Hematopoietic multipotent progenitor cell (in vitro differentiated cells): ENCODE results near the gene SLC34A3. TPM values are rescaled to one million over a fixed set of nuclear protein-coding genes. Genes with fewer than 3 reads are reported as not detected.
A peak's percentile ranks its signal among the peaks of the same experiment; 100 is the strongest.
"Not testable (repeated sequence)": the region's sequence is repeated elsewhere in the genome, so short reads cannot be mapped to it uniquely, and the experiment has no call there.

Experiments
- DNase-seq, 3 donors: peaks; one replicate each; pipeline ENCODE4 v3.0.0-alpha.2; 2011 to 2015; ENCODE audit warnings: low read depth in 2 of 3, low spot score in 2 of 3
- total RNA-seq: library from RNA; depleted of rRNA; stranded (reverse); fragments of >200 nt; gene quantifications from one replicate; pipeline ENCODE4 v1.2.3, GENCODE V29; 2012

SLC34A3 gene
- total RNA-seq, 1 donor, result not detected

DNA sequence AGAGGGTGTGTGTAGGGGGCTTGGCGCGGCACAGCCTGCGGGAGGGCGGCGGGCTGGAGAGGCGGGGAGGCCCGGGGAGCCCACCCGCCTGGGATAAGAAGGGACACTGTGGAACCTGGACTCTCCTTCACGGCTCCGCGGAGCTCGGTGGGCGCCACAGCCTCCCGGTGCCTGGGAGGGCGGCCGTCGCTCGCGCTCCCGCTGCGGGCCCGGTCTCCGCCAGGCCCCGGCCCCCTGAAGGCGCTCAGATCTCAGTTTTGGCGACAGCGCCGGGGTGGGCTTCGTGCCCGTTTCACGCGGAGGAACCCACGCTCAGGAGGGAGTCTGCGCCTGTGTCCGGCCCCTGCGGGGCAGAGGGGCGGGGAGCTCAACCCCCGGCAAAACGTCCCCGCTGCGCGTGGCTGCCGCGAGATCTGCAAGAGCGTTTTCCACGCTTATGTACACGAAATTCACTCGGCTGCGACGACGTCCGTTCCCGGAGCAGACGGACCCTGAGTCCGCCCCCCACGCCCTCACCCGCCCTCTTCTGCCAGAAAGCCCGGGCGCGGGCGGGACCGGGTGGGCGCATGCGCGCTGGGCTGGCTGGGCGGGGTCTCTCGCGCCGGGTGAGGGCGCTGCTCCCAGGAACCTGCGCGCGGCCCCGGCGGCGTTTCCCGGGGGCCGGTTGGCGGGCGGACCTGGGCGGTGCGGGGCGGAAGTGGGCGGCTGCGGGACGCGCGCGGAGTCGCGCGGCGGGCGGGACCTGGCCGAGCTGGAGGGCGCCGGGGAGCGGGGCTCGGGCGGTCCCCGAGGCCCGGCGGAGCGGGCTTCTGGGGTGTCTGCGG, 24.1 kb downstream of the SLC34A3 start, which contains the start of gene NELFB:
Gene NELFB (plus strand): TSS at position 704 of the 824 bp plus-strand sequence.
- peak; percentile 86 to 89 (median 87) for DNase-seq

DNA sequence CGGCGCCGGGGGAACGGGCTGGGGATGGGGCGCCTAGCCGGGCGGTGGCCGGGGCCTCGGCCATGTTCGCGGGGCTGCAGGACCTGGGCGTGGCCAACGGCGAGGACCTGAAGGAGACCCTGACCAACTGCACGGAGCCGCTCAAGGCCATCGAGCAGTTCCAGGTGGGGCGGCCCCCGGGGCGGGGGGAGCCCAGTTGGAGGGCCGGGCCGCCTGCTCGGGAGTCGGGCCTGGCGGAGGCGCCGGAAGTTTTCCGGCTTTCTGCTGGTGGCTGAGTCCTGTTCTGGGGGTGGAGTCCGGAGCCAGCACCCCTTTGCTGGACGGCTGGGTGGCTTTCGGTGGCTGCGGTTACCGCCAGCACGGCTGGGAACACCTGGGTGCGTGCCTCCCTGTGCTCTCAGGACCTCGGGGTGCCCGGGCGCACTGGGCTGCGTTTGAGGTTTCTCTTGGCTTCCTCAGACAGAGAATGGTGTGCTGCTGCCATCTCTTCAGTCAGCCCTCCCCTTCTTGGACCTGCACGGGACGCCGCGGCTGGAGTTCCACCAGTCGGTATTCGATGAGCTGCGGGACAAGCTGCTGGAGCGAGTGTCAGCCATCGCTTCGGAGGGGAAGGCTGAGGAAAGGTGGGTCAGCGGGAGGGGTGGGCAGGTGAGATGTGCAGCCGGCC, 24.9 kb downstream of the SLC34A3 start:
- DNase-seq, result no peak

DNA sequence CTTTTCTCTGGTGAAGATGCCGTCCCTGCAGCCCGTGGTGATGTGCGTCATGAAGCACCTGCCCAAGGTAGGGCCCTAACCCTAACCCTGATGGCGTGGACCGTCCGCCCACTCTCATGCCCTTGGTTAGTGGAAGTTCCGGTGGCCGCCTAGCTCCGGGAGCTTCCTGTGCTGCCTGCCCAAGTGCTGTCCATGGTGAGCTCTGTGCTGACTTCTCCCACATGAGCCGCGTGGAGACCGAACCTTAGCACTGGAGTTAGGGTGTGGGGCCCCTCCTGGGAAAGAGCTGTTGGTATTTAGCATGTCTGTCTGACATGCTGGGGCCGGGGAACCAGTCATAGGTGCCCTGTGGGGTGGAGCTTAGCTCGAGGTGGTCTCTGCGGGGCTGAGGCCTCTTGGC, 25.7 kb downstream of the SLC34A3 start:
- DNase-seq, result no peak

- DNase-seq, result no peak
Observed at GRCh38 chr9:137256856-137257255, 26.2 kb downstream of the SLC34A3 start.

DNA sequence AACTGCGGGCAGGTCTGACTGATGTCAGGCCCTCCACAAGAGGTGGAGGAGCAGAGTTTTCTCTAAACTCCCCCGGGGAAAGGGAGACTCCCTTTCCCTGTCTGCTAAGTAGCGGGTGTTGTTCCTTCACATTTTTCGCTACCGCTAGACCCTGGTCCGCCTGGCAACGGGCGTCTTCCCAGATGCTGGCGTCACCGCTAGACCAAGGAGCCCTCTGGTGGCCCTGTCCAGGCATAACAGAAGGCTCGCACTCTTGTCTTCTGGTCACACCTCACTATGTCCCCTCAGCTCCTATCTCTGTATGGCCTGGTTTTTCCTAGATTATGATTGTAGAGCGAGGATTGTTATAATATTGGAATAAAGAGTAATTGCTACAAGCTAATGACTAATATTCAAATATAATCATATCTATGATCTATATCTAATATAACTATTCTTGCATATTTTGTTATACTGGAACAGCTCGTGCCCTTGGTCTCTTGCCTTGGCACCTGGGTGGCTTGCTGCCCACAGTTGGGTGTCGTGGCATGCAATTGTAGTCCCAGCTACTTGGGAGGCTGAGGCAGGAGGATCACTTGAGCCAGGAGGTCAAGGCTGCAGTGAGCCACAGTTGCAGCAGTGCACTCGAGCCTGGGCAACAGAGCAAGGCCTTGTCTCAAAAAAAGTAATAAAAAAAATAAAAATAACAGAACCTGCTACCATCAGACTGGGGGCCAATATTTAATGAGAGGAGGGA, 31.6 kb downstream of the SLC34A3 start:
- DNase-seq, result not testable (repeated sequence)

DNA sequence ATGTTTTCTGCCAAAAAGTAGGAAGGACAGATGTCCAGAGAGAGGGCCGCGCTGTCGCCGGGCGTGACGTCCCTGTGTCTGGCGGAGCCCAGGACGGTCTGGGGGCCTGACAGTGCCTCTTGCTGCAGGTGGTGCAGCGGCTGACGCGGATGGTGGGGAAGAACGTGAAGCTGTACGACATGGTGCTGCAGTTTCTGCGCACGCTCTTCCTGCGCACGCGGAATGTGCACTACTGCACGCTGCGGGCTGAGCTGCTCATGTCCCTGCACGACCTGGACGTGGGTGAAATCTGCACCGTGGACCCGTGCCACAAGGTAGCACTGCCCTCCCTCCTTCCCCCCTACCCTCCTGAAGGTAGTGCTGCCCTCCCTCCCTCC, 32.2 kb downstream of the SLC34A3 start:
- DNase-seq, result no peak

- no peak for DNase-seq
Observed at GRCh38 chr9:137263506-137263905, 32.8 kb downstream of the SLC34A3 start.

- no peak for DNase-seq
Observed at GRCh38 chr9:137264067-137264466, 33.4 kb downstream of the SLC34A3 start.

- DNase-seq, result no peak
Observed at GRCh38 chr9:137265496-137266161, 34.9 kb downstream of the SLC34A3 start.

DNA sequence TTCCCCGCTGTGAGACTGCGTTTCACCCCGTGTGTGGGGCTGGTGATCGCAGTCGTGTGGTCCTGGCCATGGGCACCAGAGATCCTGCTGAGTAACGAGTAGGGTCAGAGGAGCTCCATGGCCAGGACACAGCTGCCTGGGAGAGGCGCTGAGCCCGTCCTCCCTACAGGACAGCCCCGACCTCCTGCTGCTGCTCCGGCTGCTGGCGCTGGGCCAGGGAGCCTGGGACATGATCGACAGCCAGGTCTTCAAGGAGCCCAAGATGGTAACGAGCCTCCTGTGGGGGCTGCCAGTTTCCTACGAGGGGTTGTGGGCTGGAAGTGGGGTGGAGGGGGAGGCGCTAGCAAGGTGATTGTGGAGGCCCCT, 35.4 kb downstream of the SLC34A3 start:
- DNase-seq, result no peak

DNA sequence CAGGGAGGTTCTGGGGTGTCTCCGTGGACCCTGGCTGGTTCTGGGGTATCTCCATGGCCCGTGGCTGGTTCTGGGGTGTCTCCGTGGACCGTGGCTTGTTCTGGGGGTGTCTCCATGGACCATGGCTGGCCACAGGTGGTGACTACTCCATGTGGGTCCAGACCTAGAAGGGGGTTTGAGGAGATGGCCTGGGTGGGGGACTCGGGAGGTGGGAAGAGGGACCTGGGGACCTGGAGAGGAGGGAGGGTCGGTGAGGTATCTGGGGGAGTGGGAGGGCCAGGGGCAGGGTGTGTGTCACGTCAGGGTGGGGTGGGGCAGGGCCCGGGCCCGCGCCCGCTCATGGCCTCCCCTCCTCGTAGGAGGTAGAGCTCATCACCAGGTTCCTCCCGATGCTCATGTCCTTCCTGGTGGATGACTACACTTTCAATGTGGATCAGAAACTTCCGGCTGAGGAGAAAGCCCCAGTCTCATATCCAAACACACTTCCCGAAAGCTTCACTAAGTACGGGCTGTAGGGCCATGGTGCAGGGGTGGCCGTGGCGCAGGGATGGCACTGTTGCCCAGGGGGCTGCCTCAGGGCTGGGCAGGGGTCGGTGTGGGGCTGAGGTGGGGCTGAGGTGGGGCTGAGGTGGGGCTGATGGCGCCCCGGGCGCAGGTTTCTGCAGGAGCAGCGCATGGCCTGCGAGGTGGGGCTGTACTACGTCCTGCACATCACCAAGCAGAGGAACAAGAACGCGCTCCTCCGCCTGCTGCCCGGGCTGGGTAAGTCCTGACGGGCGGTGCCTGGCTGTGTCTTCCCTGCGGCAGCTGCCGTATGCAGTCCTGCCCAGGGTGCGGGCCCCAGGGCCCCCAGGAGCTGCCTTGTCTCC, 36.1 kb downstream of the SLC34A3 start:
- DNase-seq, result no peak

DNA sequence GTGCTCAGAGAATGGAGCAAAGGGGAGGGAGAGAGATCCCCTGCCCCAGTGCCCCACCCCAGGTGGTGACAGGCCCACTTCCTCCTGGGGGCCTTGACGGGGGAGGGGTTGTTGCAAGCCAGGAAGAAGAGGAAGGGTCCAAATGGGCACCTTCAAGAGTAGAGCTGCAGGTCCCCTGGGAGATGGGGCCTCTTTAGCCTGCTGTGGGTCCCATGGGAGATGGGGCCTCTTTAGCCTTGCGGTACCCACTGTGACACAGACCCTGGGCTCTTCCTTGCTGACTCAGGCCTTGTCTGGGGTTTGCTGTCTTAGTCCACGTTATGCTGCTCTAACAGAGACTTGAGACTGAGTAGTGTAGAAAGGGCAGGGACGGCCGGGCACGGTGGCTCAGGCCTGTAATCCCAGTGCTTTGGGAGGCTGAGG, 37.2 kb downstream of the SLC34A3 start:
- DNase-seq, result no peak

DNA sequence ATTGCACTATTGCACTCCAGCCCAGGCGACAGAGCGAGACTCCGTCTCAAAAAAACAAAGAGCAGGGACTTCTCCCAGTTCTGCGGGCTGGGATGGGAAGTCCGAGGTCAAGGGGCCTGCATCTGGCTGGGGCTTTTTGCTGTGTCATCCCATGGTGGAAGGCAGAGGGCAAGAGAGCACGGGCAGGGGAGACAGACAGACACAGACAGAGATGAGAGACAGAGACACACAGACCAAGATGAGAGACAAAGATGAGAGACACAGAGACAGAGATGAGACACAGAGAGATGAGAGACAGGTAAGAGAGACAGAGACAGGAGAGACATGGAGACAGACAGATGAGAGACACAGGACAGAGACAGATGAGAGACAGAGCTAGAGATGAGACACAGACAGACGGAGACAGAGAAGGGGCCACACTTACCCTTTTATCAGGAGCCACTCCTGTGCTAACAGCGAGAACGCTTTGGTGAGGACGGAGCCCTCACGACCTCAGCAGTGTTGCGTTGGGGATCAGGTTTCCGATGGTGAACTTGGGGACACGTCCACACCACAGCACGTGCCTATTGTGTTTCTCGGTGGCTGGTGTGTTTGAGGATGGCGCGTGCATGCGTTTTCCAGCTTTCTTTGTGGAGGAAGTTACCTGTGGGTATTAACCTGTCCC, 38.0 kb downstream of the SLC34A3 start:
- DNase-seq, result no peak

GRCh38 chr9:137269231-137269772, 38.6 kb downstream of the SLC34A3 start:
- DNase-seq, result no peak

DNA sequence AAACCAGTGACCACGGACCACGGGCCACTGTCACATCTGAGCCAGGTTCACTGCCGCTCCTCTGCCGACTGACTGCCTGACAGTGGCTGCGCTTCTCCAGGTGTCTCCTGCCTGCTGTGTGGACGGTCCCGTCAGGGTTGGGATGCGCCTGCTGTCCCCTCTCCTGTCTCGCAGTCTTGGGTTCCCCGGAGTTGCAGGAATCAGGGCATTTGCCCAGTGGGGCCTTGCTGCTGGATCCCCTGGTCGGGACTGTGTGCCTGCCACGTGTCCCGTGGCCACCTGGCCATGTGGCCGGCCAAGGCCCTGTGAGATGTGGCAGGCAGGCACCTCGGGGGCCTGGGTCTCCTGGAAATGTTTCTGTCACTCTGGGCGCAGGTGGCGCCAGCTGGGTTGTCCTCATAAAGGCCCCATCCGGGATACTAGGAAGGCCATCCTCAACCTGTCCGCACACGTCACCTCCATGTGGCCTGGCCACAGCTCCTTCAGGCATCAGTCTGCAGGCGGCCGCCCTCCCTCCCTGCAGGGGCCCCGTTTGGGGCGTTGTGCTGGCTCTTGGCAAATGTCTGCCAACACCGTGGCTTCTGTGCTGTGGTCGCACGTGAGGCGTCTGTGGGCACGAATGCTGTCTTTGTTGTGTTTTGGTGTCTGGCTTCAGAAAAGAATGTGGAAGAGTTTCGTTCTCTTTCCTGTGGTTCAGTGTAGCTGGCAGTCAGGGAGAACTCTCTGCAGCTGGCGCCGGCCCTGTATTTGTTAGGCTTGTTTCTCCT, 40.4 kb downstream of the SLC34A3 start:
- peak in 2 of 3 donors; percentile 51 to 58 for DNase-seq

- DNase-seq, result no peak
Observed at GRCh38 chr9:137271696-137272076, 41.0 kb downstream of the SLC34A3 start.

DNA sequence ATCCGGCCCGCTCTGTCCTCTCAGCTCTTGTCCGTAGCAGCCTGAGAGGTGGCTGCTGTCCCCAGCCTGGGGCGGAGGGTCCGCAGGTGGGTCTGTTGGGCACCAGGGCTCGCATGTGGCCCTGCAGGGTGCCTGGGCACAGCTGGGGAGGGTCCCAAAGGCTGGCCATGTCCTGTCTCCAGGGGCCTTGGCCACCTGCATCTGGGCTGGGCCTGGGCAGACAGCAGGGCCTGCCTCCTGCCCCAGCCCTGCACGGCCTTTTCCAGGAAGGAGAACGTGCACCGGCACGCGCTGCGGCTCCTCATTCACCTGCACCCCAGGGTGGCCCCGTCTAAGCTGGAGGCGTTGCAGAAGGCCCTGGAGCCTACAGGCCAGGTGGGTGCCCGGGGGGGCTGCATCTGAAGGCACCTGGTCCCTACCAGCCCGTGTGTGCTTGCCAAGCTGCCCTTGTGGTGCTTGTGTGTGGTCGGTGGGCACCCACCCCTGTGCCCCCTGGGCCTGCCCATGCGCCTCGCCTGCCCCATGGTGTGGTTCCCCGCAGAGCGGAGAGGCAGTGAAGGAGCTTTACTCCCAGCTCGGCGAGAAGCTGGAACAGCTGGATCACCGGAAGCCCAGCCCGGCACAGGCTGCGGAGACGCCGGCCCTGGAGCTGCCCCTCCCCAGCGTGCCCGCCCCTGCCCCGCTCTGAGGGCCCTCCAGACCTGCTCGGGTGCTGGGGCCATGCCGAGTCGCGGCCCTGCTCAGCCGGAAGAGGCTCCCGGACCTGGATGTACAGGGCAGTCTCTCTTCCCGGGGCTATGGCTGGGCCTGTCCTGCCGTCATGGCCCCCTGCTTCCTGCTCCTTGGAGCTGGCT, 41.8 kb downstream of the SLC34A3 start:
- DNase-seq, result no peak

- DNase-seq, result no peak
Observed at GRCh38 chr9:137273095-137273490, 42.4 kb downstream of the SLC34A3 start.
